GM19372 (cell line): Measurements from ENCODE around the gene RASA2.
"Not testable (repeated sequence)": the region's sequence is repeated elsewhere in the genome, so short reads cannot be mapped to it uniquely, and the experiment has no call there.

ENCODE experiments used
- ATAC-seq: cut with Tn5 transposase; IDR thresholded peaks from one replicate; pipeline ENCODE4 v1.9.1; 2021; ENCODE audit warnings: mild to moderate bottlenecking, low read depth, moderate library complexity; ENCODE audit not compliant: unreplicated experiment

The RASA2 gene

GRCh38 chr3:141628334-141628733, 141.5 kb downstream of the RASA2 start:
- not testable (repeated sequence) for ATAC-seq

GRCh38 chr3:141628868-141629441, 142.1 kb downstream of the RASA2 start:
- not testable (repeated sequence) for ATAC-seq

- no peak for ATAC-seq
Observed at GRCh38 chr3:141629976-141630375, 143.1 kb downstream of the RASA2 start.

- no peak for ATAC-seq
Observed at GRCh38 chr3:141632779-141633374, 146.1 kb downstream of the RASA2 start.

- ATAC-seq: no peak
Observed at GRCh38 chr3:141642215-141642614, 155.4 kb downstream of the RASA2 start.

GRCh38 chr3:141643391-141643790, 156.6 kb downstream of the RASA2 start:
- ATAC-seq: no peak

- no peak for ATAC-seq
Observed at GRCh38 chr3:141643796-141644195, 157.0 kb downstream of the RASA2 start.

- peak; percentile 72 for ATAC-seq
Observed at GRCh38 chr3:141644931-141645330, 158.1 kb downstream of the RASA2 start.

GRCh38 chr3:141646760-141647561, 160.1 kb downstream of the RASA2 start:
- no peak for ATAC-seq

- ATAC-seq: no peak
Observed at GRCh38 chr3:141647562-141647915, 160.7 kb downstream of the RASA2 start.

- no peak for ATAC-seq
Observed at GRCh38 chr3:141648055-141648910, 161.5 kb downstream of the RASA2 start.

- ATAC-seq: no peak
Observed at GRCh38 chr3:141649871-141650270, 163.0 kb downstream of the RASA2 start.

- no peak for ATAC-seq
Observed at GRCh38 chr3:141650783-141651182, 164.0 kb downstream of the RASA2 start.

GRCh38 chr3:141651409-141651808, 164.6 kb downstream of the RASA2 start:
- no peak for ATAC-seq

GRCh38 chr3:141652349-141652748, 165.5 kb downstream of the RASA2 start:
- ATAC-seq: no peak

- ATAC-seq: no peak
Observed at GRCh38 chr3:141653847-141654246, 167.0 kb downstream of the RASA2 start.

GRCh38 chr3:141655801-141656200, 169.0 kb downstream of the RASA2 start:
- ATAC-seq: no peak

GRCh38 chr3:141656771-141657170, 169.9 kb downstream of the RASA2 start:
- ATAC-seq: no peak

- no peak for ATAC-seq
Observed at GRCh38 chr3:141657516-141657915, 170.7 kb downstream of the RASA2 start.

GRCh38 chr3:141659821-141660613, 173.2 kb downstream of the RASA2 start:
- ATAC-seq: no peak
